Heart left ventricle (tissue), 16 donors: Measurements from ENCODE around the gene ITGB1BP1. TPM values are rescaled to one million over a fixed set of nuclear protein-coding genes. Genes with fewer than 3 reads are reported as not detected.

ENCODE experiments used
- ATAC-seq, 4 donors: fragments of 200-7000 bp; cut with Tn5 transposase; one replicate each; pipeline ENCODE4 v1.9.1; 2020 to 2022; ENCODE audit warnings: moderate library complexity in 4 of 4, mild to moderate bottlenecking in 3 of 4, moderate number of reproducible peaks in 1 of 4
- DNase-seq, 5 donors: peaks; one replicate each; pipeline ENCODE4 v3.0.0-alpha.2; 2020
- H3K27ac ChIP-seq, 12 donors: fragments of 200-600 bp; sonication (generic) in 4 of 12; one replicate each; pipeline versions ENCODE4 v1.5.0 to v1.8.0; 2016 to 2022; ENCODE audit warnings: mild to moderate bottlenecking in 2 of 12
- H3K27me3 ChIP-seq, 9 donors: fragments of 200-600 bp; sonication (generic) in 2 of 9; one replicate each; pipeline versions ENCODE4 v1.5.1 to v1.8.0; 2016 to 2022; ENCODE audit warnings: mild to moderate bottlenecking in 3 of 9
- H3K36me3 ChIP-seq, 9 donors: fragments of 200-600 bp; sonication (generic) in 2 of 9; one replicate each; pipeline versions ENCODE4 v1.5.0 to v1.8.0; 2018 to 2022; ENCODE audit warnings: mild to moderate bottlenecking in 2 of 9
- H3K4me1 ChIP-seq, 12 donors: fragments of 200-600 bp; sonication (generic) in 4 of 12; one replicate each; pipeline versions ENCODE4 v1.5.0 to v1.8.0; 2016 to 2022; ENCODE audit warnings: mild to moderate bottlenecking in 3 of 12
- H3K4me3 ChIP-seq, 12 donors: fragments of 200-600 bp; sonication (generic) in 4 of 12; one replicate each; pipeline versions ENCODE4 v1.5.0 to v1.8.0; 2017 to 2022; ENCODE audit warnings: mild to moderate bottlenecking in 9 of 12, moderate library complexity in 4 of 12
- H3K9me3 ChIP-seq, 12 donors: fragments of 200-600 bp; sonication (generic) in 4 of 12; one replicate each; pipeline versions ENCODE4 v1.5.0 to v1.8.0; 2016 to 2022; ENCODE audit warnings: mild to moderate bottlenecking in 1 of 12
- POLR2A ChIP-seq, 2 donors: fragments of 450-650 bp; IDR thresholded peaks; one replicate each; pipeline ENCODE4 v1.6.1; 2017; ENCODE audit warnings: antibody characterized with exemption in 2 of 2, mild to moderate bottlenecking in 2 of 2, moderate library complexity in 2 of 2
- WGBS, 4 donors: extraction: QIAGEN DNeasy Blood & Tissue Kit in 2 of 4; methylation state at CpG; one replicate each; pipeline versions ENCODE4 v1.1.5 to v1.1.7; 2013 to 2018; 5-methylcytosine and 5-hydroxymethylcytosine counted together
- intact Hi-C, 10 donors: fragments of 100-400 bp; cut with DNase I; formaldehyde crosslinking; loops; one replicate each; pipeline versions ENCODE4 v1.11.1 to v1.14.2; 2022
- polyA plus RNA-seq, 2 donors: library from polyadenylated mRNA; stranded (reverse); fragments of 200-250 nt; gene quantifications; one replicate each; pipeline ENCODE4 v1.2.3, GENCODE V29; 2013
- total RNA-seq, 9 donors: library from RNA; depleted of rRNA in 2 of 9; stranded (reverse); fragments of >200 nt in 2 of 9; fragmentation: NEBNext Ultra II Directional in 3 of 9; extraction: Animal tissue kit (Norgen Biotek cat#: 25700) in 3 of 9; gene quantifications; one replicate each; pipeline versions ENCODE4 v1.1.0 to v1.2.4, GENCODE V29; 2016 to 2023
- TF ChIP-seq, protein P1 (sequence below), 12 donors: fragments of 200-600 bp; sonication (generic) in 4 of 12; IDR thresholded peaks; one replicate each; pipeline versions ENCODE4 v1.5.0 to v1.8.0; 2018 to 2022; ENCODE audit warnings: antibody characterized with exemption in 12 of 12, mild to moderate bottlenecking in 5 of 12
- donor health status: ischemic (EF 13 %, LVEDD 7.1; RV severe dilation, severe dysfunction).
- donor health status: healthy with polysubstance abuse.
- donor health status: DM: no; HTN: yes; CAD: no.
- donor health status: DM: no; HTN: no; CAD: no.
- donor health status: ischemic (EF 25% LVEDD 6.9; RV normal size, moderate dysfunction).
- donor health status: ischemic (EF 25% LVEDD 5.7; RV mildly dilated, moderate dysfunction).
- donor health status: healthy.
- donor health status: DM: yes; HTN: yes; CAD: no.
- donor health status: ischemic (EF 35%, LVEDD 5.7; RV mildly dilated, moderate dysfunction).
- donor health status: nonischemic (EF 11% LVEDD 7.7; RV severe dilation, severe dysfunction).
- donor health status: DM: yes; HTN: yes; CAD: no.
- donor health status: PGD.
- donor health status: ischemic (EF 29% LVEDD 5.4; RV normal size, mild dysfunction).
- donor health status: nonischemic (EF 23%, LVEDD 6.1; RV moderate dilation, normal function).

ITGB1BP1 gene
- total and polyA plus RNA-seq, 11 donors, result 26.5 to 165 (median 104) TPM

- peaks cover 0 to 51% (median 19%) of the 10 kb centered on the region in 9 donors for H3K36me3 ChIP-seq
- no peaks in the 10 kb centered on the region for H3K9me3 ChIP-seq
- intact Hi-C loops, result no loop called here
- no peak overlapping the region for H3K4me3 ChIP-seq
- 66 to 69% (median 68%) methylated on average over 3 of the region's 3 CpGs for WGBS, 4 donors
- H3K4me1 ChIP-seq, result peaks cover 0 to 44% (median 22%) of the 10 kb centered on the region in 12 donors
- DNase-seq, result no peak
- H3K27me3 ChIP-seq, result no peaks in the 10 kb centered on the region
- TF ChIP-seq POLR2A (IDR thresholded peaks at IDR 0.05), result no peak
- TF ChIP-seq, protein P1, sequence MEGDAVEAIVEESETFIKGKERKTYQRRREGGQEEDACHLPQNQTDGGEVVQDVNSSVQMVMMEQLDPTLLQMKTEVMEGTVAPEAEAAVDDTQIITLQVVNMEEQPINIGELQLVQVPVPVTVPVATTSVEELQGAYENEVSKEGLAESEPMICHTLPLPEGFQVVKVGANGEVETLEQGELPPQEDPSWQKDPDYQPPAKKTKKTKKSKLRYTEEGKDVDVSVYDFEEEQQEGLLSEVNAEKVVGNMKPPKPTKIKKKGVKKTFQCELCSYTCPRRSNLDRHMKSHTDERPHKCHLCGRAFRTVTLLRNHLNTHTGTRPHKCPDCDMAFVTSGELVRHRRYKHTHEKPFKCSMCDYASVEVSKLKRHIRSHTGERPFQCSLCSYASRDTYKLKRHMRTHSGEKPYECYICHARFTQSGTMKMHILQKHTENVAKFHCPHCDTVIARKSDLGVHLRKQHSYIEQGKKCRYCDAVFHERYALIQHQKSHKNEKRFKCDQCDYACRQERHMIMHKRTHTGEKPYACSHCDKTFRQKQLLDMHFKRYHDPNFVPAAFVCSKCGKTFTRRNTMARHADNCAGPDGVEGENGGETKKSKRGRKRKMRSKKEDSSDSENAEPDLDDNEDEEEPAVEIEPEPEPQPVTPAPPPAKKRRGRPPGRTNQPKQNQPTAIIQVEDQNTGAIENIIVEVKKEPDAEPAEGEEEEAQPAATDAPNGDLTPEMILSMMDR (IDR thresholded peaks at IDR 0.05), result no peak
- no peak overlapping the region for H3K27ac ChIP-seq
- no peak for ATAC-seq
Measured at GRCh38 chr2:9417725-9418124, 5.6 kb downstream of the ITGB1BP1 start.

DNA sequence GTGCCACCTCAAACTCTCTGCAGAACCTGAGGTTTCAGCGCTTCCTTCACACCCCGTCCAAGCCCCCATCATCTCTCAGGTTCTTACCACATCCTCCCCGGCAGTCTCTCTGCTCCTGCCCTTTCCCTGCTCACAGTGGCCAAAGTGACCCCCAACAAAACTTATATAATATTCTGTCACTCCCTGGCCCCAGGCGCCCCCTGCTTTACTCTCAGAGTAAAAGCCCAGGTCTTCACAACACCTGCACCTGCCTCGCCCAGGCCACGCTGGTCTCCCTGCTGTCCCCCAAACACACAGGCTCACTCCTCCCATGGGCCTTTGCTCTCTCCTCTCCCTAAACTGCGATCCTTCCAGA, 6.4 kb downstream of the ITGB1BP1 start:
- intact Hi-C loops, result no loop called here
- Histone ChIP-seq H3K36me3 (peaks cover 0 to 59% (median 26%) of the 10 kb centered on the region in 9 donors), H3K4me3 (no peak overlapping the region), H3K27me3 (no peaks in the 10 kb centered on the region), H3K27ac (no peak overlapping the region), H3K9me3 (no peaks in the 10 kb centered on the region), H3K4me1 (peaks cover 0 to 37% (median 16%) of the 10 kb centered on the region in 12 donors)
- DNase-seq (no peak), ATAC-seq (no peak)
- TF ChIP-seq POLR2A (IDR thresholded peaks at IDR 0.05), result no peak
- TF ChIP-seq, protein P1 (IDR thresholded peaks at IDR 0.05), result no peak
- 96 to 97% (median 97%) methylated on average over 7 of the region's 7 CpGs for WGBS, 4 donors

DNA sequence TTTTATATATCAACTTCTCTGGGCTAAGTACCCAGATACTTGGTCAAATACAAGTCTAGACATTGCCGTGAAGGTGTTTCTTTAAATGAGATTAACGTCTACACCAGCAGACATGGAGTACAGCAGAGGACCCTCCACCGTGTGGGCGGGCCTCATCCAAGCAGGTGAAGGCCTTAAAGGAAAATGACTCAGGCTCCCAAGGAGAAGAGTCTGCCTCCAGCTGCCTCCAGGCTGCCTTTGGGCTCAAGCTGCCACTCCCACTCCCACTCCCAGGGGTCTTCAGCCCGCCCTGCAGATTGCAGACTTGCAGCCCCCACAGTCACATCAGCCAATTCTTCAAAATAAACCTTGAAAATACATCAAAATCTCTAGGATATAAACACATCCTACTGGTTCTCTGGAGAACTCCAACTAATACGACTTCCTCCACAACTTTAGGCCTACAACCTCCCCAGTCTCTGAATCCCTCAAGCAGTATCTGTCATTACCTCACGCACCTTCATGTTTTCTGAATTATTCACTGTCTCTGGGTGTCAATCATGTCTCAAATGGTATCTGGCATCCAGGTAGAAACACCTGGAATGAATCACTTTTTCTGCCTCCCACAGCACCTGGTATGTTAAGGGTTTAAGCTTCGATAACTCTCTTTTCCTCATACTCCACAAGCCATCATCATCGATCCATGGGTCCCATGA, 6.9 kb downstream of the ITGB1BP1 start:
- H3K36me3 ChIP-seq, result peaks cover 0 to 64% (median 31%) of the 10 kb centered on the region in 9 donors
- H3K27ac ChIP-seq, result peak overlapping the region in 2 of 12 donors; percentile 1 to 27
- WGBS, 4 donors, result 85 to 91% (median 87%) methylated on average over 9 of the region's 9 CpGs
- ATAC-seq (peak in 1 of 4 donors; percentile 33), DNase-seq (no peak)
- no peaks in the 10 kb centered on the region for H3K27me3 ChIP-seq
- H3K9me3 ChIP-seq, result no peaks in the 10 kb centered on the region
- H3K4me1 ChIP-seq, result peaks cover 0 to 31% (median 11%) of the 10 kb centered on the region in 12 donors
- TF ChIP-seq POLR2A (IDR thresholded peaks at IDR 0.05), result no peak
- TF ChIP-seq, protein P1 (IDR thresholded peaks at IDR 0.05), result no peak
- intact Hi-C loops, result no loop called here
- no peak overlapping the region for H3K4me3 ChIP-seq

GRCh38 chr2:9415516-9416169, 7.7 kb downstream of the ITGB1BP1 start:
- intact Hi-C loops, result no loop called here
- Histone ChIP-seq H3K27ac (peak overlapping the region in 3 of 12 donors; percentile 3 to 27 (median 9)), H3K4me3 (no peak overlapping the region), H3K27me3 (no peaks in the 10 kb centered on the region), H3K4me1 (peaks cover 0 to 24% (median 8%) of the 10 kb centered on the region in 12 donors), H3K9me3 (no peaks in the 10 kb centered on the region), H3K36me3 (peaks cover 0 to 72% (median 39%) of the 10 kb centered on the region in 9 donors)
- TF ChIP-seq POLR2A (IDR thresholded peaks at IDR 0.05), result no peak
- TF ChIP-seq, protein P1 (IDR thresholded peaks at IDR 0.05), result no peak
- DNase-seq (no peak), ATAC-seq (peak in 3 of 4 donors; percentile 24 to 69 (median 48))
- 80 to 88% (median 85%) methylated on average over 16 of the region's 16 CpGs for WGBS, 4 donors
